ENCODE measurements around the gene UFSP1. TPM values are rescaled to one million over a fixed set of nuclear protein-coding genes. Genes with fewer than 3 reads are reported as not detected.

The UFSP1 gene
- polyA plus RNA-seq, 3 donors: 1.6 to 3.8 (median 1.9) TPM

DNA sequence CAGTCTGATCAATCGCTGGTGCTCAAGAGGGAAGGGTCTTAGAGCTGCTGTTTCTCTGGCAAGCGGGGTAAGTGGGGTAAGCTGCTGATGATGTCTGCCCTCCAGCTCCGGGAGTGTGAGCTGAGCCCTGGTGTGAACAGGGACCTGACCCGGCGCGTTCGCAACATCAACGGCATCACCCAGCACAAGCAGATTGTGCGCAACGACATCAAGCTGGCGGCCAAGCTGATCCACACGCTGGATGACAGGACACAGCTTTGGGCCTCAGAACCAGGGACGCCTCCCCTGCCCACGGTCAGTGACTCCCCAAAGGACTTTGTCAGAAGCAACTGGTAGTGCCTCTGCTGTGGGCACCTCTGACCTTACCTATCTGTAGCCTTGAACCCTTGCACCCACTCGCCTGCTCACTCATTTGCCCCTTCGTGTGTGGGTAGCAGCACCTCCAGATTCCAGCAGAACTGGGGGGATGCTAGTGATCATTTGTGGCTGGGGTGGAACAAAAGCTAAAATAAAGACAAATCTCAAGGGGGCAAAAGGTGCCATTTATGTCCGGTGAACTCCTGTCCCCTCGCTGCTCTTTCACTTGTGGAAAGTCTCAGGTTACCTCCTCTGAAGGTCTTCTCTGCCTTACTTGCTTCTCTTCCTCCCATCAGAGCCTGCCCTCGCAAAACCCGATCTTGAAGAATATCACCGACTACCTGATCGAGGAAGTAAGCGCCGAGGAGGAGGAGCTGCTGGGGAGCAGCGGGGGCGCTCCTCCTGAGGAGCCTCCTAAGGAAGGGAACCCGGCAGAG, 3.2 kb downstream of the UFSP1 start:
- DNase-seq (ENCODE audit: extremely low read depth in 1 of 11, low read depth in 9 of 11, low spot score in 4 of 11): no peak

DNA sequence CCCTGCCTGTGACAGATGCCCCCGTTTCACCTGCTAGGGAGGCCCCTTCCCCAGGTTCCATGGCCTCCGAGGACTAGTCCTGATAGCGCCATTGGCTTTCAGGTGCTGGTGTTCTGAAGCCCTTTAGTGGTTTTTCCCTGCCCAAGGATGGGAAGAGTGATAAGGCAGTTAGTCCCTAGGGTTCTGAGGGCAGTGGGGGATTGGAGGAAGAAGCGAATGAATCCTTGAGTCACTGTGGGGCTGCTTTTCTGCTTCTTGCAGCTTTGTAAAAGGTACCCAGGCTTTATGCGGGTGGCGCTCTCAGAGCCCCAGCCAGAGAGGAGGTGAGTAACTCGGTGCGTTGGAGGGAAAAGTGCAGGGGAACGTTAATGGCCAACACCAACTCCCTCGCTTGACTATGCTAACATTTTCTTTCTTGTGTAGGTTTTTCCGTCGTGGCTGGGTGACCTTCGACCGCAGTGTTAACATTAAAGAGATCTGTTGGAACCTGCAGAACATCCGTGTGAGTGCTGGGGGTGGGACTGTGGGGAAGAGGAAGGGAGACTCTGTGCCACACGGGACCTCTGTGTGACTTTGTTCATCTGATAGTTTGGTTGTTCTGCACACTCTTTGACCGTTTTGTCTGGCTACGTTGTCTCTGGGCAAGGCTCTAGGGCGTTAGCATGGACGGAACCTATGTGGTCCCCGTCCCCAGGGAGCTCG, 3.9 kb downstream of the UFSP1 start:
- no peak for DNase-seq (ENCODE audit: extremely low read depth in 1 of 11, low read depth in 9 of 11, low spot score in 4 of 11)

- no peak for DNase-seq (ENCODE audit: extremely low read depth in 1 of 11, low read depth in 9 of 11, low spot score in 4 of 11)
These were observed 4.6 kb downstream of the UFSP1 start for GRCh38 chr7:100884736-100885439.

- DNase-seq (ENCODE audit: extremely low read depth in 1 of 11, low read depth in 9 of 11, low spot score in 4 of 11): no peak
These were observed 6.6 kb downstream of the UFSP1 start for GRCh38 chr7:100882785-100883526.

- DNase-seq (ENCODE audit: extremely low read depth in 1 of 11, low read depth in 9 of 11, low spot score in 4 of 11): no peak
These were observed 7.3 kb downstream of the UFSP1 start for GRCh38 chr7:100882201-100882600.

- no peak for DNase-seq (ENCODE audit: extremely low read depth in 1 of 11, low read depth in 9 of 11, low spot score in 4 of 11)
These were observed 8.4 kb downstream of the UFSP1 start for GRCh38 chr7:100881136-100881535.

DNA sequence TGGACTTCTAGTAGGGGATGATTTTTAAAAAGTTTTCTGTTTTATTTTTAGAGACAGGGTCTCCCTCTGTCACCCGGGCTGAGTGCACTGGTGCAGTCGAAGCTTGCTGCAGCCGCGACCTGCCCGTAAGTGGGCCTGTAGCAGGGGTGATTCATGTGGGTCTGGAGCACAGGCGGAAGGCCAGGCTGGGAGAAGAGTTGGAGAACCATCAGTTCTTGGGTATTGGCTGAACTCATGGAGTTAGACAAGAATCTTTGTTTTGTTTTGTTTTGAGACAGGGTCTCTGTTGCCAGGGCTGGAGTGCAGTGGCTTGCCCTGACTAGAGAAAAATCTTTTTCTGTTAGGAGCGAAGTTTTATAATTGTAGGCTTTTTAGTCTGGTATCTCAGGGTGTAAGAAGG, 8.9 kb downstream of the UFSP1 start:
- DNase-seq (ENCODE audit: extremely low read depth in 1 of 11, low read depth in 9 of 11, low spot score in 4 of 11): no peak

- no peak for DNase-seq (ENCODE audit: extremely low read depth in 1 of 11, low read depth in 9 of 11, low spot score in 4 of 11)
These were observed 9.7 kb downstream of the UFSP1 start for GRCh38 chr7:100879685-100880261.

DNA sequence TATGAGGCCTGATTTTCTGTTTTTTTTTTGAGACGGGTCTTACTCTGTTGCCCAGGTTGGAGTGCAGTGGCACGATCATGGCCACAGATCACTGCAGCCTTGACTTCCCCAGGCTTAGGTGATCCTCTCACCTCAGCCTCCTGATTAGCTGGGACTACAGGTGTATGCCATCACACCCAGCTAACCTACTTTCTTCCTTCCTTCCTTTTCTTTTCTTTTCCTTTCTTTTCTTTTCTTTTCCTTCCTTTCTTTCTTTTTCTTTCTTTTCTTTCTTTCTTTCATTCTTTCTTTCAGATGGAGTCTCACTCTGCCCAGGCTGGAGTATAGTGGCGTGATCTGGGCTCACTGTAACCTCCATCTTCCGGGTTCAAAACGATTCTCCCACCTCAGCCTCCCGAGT, 10.8 kb downstream of the UFSP1 start:
- DNase-seq (ENCODE audit: extremely low read depth in 1 of 11, low read depth in 9 of 11, low spot score in 4 of 11): no peak

GRCh38 chr7:100878013-100878412, 11.5 kb downstream of the UFSP1 start:
- DNase-seq (ENCODE audit: extremely low read depth in 1 of 11, low read depth in 9 of 11, low spot score in 4 of 11): no peak

GRCh38 chr7:100875356-100875751, 14.2 kb downstream of the UFSP1 start:
- no peak for DNase-seq (ENCODE audit: extremely low read depth in 1 of 11, low read depth in 9 of 11, low spot score in 4 of 11)

DNA sequence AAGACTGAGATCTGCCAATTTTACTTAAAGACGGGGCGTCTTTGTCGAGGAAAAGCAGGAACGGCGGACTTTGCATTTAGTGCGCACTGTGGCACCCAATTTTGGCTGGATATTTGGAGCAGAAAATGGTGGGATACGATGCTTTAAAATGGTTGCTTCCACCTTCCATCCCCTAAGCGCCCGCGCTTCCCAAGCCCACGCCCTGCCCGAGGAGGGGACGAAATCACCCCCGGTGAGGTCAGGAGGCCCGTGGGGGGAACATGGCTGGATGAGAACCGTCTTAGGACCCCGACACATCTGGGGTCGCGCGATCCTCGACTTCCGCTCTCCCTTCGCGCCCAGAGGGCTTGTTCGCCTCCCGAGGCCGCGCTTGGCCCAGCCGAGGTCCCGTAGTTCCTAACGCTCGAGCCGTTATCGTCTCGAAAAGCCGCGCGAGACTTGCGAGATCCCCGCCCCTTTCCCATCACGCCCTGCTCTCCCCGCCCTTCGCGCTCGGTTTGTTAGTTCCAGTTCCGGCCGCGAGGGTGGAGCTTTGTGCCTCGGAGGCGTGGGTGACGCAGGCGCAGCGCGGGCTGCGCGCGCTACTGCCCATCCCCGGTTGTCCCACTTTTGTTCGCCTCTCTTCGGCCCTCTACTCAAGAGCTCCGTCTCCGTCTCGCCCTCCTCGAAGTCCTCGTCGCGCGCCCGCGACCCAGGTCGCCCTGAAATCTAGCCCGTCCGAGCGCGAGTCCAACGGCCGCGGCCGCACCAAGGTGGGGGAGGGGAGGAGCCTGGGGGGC, 14.7 kb downstream of the UFSP1 start, which contains the start of gene SRRT:
TSS of gene SRRT (plus strand) at position 527 of the 779 bp plus-strand sequence. CDS start 488 bp downstream, outside the sequence.
- peak; percentile 97 to 99 (median 98) for DNase-seq (ENCODE audit: extremely low read depth in 1 of 11, low read depth in 9 of 11, low spot score in 4 of 11)

DNA sequence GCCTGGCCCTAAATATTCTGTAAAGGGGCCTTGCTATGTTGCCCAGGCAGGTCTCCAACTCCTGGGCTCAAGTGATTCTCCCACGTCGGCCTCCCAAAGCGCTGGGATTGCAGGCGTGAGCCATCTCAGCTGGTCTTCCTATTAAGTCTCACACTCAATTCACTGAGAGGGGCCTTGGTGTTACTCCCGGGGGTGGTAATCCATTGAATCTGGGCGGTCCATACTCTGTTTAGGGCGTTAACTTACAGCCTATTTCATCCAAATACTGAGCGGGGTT, 15.3 kb downstream of the UFSP1 start:
- no peak for DNase-seq (ENCODE audit: extremely low read depth in 1 of 11, low read depth in 9 of 11, low spot score in 4 of 11)

DNA sequence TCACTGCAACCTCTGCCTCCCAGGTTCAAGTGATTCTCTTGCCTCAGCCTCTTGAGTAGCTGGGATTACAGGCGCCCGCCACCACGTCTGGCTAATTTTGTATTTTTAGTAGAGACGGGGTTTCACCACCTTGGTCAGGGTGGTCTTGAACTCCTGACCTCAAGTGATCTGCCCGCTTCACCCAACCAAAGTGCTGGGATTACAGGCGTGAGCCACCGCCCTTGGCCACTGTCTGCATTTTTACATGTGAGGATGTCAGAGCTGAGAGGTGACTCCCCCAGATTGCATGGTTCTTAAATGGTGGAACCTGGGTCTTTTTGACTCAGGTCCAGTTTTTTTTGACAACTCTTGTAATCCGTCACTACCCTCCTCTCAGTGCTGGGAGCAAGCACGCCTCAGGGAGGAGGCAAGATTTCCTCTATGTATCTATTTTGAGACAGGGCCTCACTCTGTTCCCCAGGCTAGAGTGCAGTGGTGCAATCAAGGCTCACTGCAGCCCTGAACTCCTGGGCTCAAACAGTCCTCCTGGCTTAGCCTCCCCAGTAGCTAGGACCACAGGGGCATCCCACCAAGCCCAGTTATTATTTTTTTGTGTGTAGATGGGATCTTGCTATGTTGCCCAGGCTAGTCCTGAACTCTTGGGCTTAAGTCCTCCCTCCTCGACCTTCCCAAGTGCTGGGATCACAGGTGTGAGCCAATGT, 15.8 kb downstream of the UFSP1 start:
- DNase-seq (ENCODE audit: extremely low read depth in 1 of 11, low read depth in 9 of 11, low spot score in 4 of 11): no peak

DNA sequence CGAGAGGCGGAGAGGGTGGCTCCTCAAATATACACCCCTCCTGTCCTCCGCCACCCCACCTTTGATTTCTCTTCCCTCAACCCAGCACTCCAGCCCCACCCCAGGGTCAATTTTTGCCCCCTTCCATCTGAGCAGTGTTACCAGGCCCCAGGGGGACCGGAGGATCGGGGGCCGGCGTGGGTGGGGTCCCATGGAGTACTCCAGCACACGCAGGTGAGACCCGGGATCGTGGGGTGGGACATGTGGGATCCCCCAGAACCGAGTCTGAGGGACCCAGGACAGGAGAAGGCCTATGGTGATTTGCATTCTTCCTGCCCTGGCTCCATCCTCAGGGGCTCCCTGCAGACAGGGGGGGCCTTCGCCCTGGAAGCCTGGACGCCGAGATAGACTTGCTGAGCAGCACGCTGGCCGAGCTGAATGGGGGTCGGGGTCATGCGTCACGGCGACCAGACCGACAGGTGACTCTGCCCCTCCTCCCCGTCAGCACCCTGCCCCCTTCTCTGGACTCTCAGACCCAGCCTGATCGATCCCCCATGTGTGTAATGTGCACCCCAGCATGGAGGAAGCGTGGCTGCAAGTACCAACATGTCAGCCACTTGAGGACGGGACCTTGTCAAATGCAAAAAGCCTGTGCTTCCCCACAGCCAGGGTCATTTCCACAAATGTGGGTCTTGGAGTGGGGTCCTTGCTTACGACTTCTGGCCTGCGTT, 21.6 kb downstream of the UFSP1 start:
- DNase-seq (ENCODE audit: extremely low read depth in 1 of 11, low read depth in 9 of 11, low spot score in 4 of 11): no peak

GRCh38 chr7:100867040-100867775, 22.3 kb downstream of the UFSP1 start, which contains the start of gene TRIP6:
Gene TRIP6, plus strand, starts transcription at chr7:100867387. Its CDS starts 111 bp downstream, at chr7:100867498.
- peak; percentile 75 to 93 (median 90) for DNase-seq (ENCODE audit: extremely low read depth in 1 of 11, low read depth in 9 of 11, low spot score in 4 of 11)

DNA sequence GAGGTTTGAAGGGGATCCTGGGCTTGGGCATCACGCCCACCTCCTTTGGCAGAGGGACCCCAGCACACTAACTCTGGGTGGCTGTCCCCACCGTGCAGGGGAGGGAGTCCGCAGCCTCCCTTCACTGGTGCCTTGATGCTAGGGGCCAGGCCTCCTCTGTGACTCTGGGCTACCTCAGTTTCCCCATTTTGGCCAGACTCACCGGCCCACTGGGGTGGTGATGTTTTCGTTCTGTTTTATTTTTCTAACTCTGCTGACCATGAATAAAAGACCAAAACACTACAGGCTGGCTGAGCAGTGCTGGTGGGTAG, 22.8 kb downstream of the UFSP1 start:
- DNase-seq (ENCODE audit: extremely low read depth in 1 of 11, low read depth in 9 of 11, low spot score in 4 of 11): no peak

All from renal cortex interstitium (tissue), 11 donors.